ENCODE data around the gene AEN. TPM values are rescaled to one million over a fixed set of nuclear protein-coding genes. Genes with fewer than 3 reads are reported as not detected.
A peak's percentile ranks its signal among the peaks of the same experiment; 100 is the strongest.

Gene AEN
- total RNA-seq, 1 experiment from 2014 or later: 183 TPM

DNA sequence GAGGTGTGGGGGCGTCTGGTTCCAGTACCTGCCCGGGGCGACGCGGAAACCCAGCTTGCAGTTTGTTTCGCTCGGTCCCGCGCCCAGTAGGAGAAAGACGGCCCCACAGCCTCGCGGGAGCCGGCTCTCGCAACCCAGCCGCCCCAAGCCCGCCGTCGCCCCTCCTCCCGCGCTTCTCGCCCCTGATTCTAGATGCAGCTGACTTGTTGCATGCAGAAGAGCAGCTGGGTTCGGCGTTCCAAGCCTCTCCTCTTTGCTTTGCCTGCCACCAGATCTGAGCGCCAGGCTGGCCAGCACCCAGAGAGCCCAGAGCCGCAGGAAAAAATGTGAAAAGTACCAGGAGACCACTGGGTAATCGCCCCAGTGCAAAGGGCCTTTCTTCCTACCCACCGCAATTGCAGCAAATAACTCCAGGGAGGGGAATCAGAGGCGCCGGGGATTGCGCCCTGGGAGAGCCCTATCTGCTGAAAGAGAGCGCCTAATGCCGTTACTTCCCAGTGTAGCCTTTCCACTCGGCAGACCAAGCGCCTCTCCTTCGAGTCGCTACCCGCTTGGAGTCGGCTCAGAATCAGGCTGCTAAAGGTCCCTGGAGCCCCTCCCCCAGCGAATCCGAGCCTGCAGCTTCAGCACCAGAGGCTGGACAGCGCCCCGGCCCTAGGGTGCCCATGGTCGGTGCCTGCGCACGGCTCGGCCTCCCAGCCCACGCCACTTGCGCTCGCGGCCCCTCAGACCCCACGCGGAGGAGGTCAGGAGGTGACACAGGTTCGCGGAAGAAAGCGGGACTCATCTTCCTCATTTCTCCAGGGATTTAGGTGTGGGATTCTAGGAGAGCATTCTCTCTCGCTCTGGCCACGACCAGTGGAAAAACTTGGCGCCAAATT lies 15.7 kb upstream of the AEN start (continued):
- TF ChIP-seq, protein P1, sequence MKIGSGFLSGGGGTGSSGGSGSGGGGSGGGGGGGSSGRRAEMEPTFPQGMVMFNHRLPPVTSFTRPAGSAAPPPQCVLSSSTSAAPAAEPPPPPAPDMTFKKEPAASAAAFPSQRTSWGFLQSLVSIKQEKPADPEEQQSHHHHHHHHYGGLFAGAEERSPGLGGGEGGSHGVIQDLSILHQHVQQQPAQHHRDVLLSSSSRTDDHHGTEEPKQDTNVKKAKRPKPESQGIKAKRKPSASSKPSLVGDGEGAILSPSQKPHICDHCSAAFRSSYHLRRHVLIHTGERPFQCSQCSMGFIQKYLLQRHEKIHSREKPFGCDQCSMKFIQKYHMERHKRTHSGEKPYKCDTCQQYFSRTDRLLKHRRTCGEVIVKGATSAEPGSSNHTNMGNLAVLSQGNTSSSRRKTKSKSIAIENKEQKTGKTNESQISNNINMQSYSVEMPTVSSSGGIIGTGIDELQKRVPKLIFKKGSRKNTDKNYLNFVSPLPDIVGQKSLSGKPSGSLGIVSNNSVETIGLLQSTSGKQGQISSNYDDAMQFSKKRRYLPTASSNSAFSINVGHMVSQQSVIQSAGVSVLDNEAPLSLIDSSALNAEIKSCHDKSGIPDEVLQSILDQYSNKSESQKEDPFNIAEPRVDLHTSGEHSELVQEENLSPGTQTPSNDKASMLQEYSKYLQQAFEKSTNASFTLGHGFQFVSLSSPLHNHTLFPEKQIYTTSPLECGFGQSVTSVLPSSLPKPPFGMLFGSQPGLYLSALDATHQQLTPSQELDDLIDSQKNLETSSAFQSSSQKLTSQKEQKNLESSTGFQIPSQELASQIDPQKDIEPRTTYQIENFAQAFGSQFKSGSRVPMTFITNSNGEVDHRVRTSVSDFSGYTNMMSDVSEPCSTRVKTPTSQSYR (CRISPR knock-in tag; IDR thresholded peaks at IDR 0.05): peak; percentile 94; the same call in 1 of the 2 replicates
- TF ChIP-seq, protein P2, sequence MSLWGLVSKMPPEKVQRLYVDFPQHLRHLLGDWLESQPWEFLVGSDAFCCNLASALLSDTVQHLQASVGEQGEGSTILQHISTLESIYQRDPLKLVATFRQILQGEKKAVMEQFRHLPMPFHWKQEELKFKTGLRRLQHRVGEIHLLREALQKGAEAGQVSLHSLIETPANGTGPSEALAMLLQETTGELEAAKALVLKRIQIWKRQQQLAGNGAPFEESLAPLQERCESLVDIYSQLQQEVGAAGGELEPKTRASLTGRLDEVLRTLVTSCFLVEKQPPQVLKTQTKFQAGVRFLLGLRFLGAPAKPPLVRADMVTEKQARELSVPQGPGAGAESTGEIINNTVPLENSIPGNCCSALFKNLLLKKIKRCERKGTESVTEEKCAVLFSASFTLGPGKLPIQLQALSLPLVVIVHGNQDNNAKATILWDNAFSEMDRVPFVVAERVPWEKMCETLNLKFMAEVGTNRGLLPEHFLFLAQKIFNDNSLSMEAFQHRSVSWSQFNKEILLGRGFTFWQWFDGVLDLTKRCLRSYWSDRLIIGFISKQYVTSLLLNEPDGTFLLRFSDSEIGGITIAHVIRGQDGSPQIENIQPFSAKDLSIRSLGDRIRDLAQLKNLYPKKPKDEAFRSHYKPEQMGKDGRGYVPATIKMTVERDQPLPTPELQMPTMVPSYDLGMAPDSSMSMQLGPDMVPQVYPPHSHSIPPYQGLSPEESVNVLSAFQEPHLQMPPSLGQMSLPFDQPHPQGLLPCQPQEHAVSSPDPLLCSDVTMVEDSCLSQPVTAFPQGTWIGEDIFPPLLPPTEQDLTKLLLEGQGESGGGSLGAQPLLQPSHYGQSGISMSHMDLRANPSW (CRISPR knock-in tag; conservative IDR thresholded peaks at IDR 0.05; ENCODE audit: low read depth): no peak
- TF ChIP-seq, protein P3, sequence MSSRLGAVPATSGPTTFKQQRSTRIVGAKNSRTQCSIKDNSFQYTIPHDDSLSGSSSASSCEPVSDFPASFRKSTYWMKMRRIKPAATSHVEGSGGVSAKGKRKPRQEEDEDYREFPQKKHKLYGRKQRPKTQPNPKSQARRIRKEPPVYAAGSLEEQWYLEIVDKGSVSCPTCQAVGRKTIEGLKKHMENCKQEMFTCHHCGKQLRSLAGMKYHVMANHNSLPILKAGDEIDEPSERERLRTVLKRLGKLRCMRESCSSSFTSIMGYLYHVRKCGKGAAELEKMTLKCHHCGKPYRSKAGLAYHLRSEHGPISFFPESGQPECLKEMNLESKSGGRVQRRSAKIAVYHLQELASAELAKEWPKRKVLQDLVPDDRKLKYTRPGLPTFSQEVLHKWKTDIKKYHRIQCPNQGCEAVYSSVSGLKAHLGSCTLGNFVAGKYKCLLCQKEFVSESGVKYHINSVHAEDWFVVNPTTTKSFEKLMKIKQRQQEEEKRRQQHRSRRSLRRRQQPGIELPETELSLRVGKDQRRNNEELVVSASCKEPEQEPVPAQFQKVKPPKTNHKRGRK (CRISPR knock-in tag; IDR thresholded peaks at IDR 0.05; ENCODE audit: borderline replicate concordance): 0 out of 2 replicates have a peak, but pooled peaks have one; percentile 54
- TF ChIP-seq GRHL2 (CRISPR knock-in tag; IDR thresholded peaks at IDR 0.05; ENCODE audit: insufficient replicate concordance, severe bottlenecking) (no peak), RELA (CRISPR knock-in tag; IDR thresholded peaks at IDR 0.05; ENCODE audit: borderline replicate concordance) (peak; percentile 94; the same call in 1 of the 2 replicates)
- TF ChIP-seq, protein P4, sequence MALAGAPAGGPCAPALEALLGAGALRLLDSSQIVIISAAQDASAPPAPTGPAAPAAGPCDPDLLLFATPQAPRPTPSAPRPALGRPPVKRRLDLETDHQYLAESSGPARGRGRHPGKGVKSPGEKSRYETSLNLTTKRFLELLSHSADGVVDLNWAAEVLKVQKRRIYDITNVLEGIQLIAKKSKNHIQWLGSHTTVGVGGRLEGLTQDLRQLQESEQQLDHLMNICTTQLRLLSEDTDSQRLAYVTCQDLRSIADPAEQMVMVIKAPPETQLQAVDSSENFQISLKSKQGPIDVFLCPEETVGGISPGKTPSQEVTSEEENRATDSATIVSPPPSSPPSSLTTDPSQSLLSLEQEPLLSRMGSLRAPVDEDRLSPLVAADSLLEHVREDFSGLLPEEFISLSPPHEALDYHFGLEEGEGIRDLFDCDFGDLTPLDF (CRISPR knock-in tag; IDR thresholded peaks at IDR 0.05): peak; percentile 88
- TF ChIP-seq, protein P5, sequence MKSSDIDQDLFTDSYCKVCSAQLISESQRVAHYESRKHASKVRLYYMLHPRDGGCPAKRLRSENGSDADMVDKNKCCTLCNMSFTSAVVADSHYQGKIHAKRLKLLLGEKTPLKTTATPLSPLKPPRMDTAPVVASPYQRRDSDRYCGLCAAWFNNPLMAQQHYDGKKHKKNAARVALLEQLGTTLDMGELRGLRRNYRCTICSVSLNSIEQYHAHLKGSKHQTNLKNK (CRISPR knock-in tag; IDR thresholded peaks at IDR 0.05): no peak
- TF ChIP-seq, protein P6, sequence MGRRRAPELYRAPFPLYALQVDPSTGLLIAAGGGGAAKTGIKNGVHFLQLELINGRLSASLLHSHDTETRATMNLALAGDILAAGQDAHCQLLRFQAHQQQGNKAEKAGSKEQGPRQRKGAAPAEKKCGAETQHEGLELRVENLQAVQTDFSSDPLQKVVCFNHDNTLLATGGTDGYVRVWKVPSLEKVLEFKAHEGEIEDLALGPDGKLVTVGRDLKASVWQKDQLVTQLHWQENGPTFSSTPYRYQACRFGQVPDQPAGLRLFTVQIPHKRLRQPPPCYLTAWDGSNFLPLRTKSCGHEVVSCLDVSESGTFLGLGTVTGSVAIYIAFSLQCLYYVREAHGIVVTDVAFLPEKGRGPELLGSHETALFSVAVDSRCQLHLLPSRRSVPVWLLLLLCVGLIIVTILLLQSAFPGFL (CRISPR knock-in tag; IDR thresholded peaks at IDR 0.05; ENCODE audit: borderline replicate concordance): peak; percentile 63; the same call in 1 of the 2 replicates

DNA sequence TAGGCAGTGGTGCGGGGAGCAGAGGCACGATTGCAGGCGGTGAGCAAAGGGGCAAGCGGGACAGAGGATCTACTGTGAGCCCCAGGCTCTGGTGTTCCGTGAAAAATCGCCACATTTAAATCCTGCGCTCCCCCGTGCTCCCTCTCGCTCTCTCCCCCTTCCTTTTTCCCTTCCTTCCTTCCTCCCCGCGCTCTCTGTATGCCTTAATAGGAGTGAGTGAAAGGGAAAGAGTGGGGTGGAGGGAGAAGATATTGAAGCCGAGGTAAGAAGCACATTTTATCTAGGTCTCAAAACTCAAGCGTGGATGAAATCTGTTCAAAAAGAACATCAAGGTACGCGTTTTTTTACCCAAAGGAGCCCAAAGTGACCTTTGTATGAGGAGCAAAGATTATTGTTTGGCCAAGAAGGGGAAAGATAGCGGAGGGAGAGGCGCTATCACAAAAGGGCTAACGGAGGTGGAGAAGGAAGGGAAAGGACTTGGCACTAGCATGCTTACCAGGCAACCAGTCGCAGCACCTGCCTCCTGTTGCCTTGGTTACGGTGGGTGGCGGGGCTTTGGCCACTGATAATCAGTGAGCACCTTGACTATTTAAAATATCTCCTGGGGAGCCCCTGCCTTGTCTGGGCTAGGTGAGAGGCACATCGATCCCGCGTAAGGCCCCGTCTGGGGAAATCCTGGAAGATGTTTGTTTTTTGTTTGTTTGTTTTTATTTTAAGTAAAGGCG lies 14.9 kb upstream of the AEN start:
- TF ChIP-seq ELF4 (CRISPR knock-in tag; IDR thresholded peaks at IDR 0.05; ENCODE audit: low read depth): 0 out of 2 replicates have a peak, but pooled peaks have one; percentile 5
- TF ChIP-seq ATF1 (CRISPR knock-in tag; IDR thresholded peaks at IDR 0.05): no peak
- H3K36me3 Mint-ChIP-seq: no peaks in the 10 kb centered on the region
- ATAC-seq (0 out of 2 replicates have a peak, but pooled peaks have one; percentile 2), DNase-seq (ENCODE audit: low spot score) (peak; percentile 42)
- peaks cover 83% of the 10 kb centered on the region for H3K27me3 Mint-ChIP-seq (ENCODE audit: low read depth)
- peak overlapping the region; percentile 71 for H3K4me3 Mint-ChIP-seq
- H3K27ac Mint-ChIP-seq: no peak overlapping the region
- peaks cover 69% of the 10 kb centered on the region for H3K4me1 Mint-ChIP-seq
- no peaks in the 10 kb centered on the region for H3K9me3 Mint-ChIP-seq
- CTCF ChIA-PET: no interaction called here
- POLR2A ChIA-PET: no interaction called here
